GM18505 (cell line): ENCODE results near the gene LDLRAD4.

Source experiments
- ATAC-seq: cut with Tn5 transposase; IDR thresholded peaks from one replicate; pipeline ENCODE4 v1.9.1; 2021; ENCODE audit not compliant: unreplicated experiment
- POLR2A ChIP-seq: IDR thresholded peaks from 4 replicates; pipeline ENCODE4 v1.6.1; 2011; ENCODE audit warnings: borderline replicate concordance; ENCODE audit not compliant: insufficient read depth, insufficient read length; ENCODE audit errors: extremely low read depth

Gene LDLRAD4

GRCh38 chr18:13286456-13287125 is 68.0 kb downstream of the LDLRAD4 start:
- TF ChIP-seq POLR2A: no peak
- ATAC-seq: no peak

DNA sequence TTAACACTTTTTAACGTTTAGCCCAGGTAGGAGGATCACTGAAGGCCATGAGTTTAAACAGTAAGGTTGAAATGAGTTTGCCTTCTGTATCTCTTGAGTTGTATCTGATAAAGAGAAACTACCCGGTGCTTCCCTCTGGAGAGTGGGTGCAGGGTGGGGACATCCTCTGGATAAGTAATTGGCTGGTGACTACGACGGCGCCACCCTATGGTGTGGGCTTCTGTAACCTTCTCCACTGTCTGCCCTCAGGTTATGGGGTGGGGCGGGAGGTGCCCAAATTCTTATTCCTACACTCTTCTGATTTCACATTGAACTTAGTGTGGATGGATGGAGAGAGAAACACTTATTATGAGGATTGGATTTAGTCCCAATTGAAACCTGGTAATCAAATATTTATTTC is 68.8 kb downstream of the LDLRAD4 start:
- no peak for ATAC-seq

GRCh38 chr18:13288509-13289133 is 70.1 kb downstream of the LDLRAD4 start:
- TF ChIP-seq POLR2A: no peak
- no peak for ATAC-seq

More for the DNA sequence above, 68.8 kb downstream of the LDLRAD4 start:
- TF ChIP-seq POLR2A: no peak

DNA sequence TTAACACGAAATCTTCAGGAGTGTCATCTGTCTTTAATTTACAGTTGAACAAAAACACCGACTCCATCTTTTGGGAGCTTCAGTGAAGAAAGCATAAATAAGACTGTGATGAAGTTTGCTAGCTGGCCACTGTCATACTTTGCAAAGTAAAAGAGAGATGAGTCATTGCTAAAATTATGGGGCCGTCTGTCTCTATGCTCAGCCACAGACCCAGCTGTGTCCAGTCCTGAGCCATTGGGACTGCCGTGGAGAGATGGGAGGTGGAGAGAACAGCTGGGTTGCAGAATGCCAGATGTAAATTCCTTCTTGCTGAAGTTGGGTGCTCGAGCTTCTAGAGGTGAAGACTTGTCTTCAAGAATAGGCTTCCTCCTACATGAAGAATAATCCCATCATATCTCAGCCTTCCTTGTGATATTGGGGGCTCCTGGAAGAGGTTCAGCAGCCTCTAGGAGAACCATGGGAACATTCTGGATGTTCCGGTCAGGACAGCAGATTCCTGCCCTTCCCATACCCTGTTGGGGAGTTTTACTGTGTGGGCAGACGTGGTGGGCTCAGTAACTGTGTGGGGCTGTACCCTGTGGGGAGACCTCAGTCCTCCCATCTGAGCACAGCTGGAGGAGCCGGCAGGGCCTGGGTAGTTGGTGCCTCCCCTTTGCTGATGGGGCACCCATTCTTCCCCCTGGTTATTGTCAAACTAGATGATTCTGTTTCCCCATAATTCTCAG is 71.1 kb downstream of the LDLRAD4 start:
- no peak for ATAC-seq
- no peak for TF ChIP-seq POLR2A

DNA sequence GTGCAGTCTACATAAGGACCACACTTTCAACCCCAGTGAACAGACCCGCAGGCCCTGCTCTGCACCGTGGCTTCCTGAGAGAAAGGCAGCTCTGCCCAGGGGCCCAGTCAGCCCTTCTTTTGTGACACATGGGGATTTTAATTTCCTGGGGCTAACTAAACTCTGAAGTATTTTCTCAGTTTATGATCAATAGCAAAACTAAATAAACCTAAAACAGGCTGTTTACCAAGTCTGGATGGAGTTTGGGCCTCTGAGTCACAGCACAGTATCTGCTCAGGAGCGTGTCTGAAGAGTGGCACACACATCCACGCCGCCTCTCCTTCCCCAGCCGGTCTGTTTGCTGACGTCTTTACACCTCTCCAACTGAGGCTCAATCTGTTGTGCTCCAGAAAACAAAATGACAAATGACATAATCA is 72.3 kb downstream of the LDLRAD4 start:
- TF ChIP-seq POLR2A: no peak

DNA sequence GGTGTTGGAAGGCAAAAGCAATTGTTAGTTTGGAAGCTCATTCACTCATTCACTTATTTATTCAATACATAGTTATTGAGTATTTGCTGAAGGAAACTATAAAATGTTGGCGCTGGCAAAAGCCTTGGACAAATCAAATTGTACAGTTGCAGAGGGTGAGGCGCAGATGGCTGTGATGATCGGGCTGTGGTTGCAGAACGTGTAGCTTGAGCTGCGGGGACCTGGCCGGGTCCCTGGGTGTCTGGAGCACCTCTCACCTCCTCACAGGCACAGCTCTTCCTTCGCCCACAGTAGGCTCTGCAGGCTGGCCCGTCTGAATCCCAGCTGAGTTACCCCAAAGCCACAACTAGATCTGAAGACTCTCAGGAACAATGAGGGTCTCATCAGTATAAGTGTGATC is 72.7 kb downstream of the LDLRAD4 start:
- no peak for TF ChIP-seq POLR2A

More for the DNA sequence above, 72.3 kb downstream of the LDLRAD4 start:
- ATAC-seq: no peak

GRCh38 chr18:13291745-13292447 is 73.3 kb downstream of the LDLRAD4 start:
- ATAC-seq: no peak
- no peak for TF ChIP-seq POLR2A

More for the DNA sequence above, 72.7 kb downstream of the LDLRAD4 start:
- ATAC-seq: no peak

- TF ChIP-seq POLR2A: no peak
- no peak for ATAC-seq
Measured at GRCh38 chr18:13292736-13293135, 74.2 kb downstream of the LDLRAD4 start.

- no peak for TF ChIP-seq POLR2A
- no peak for ATAC-seq
Measured at GRCh38 chr18:13294309-13294708, 75.7 kb downstream of the LDLRAD4 start.

DNA sequence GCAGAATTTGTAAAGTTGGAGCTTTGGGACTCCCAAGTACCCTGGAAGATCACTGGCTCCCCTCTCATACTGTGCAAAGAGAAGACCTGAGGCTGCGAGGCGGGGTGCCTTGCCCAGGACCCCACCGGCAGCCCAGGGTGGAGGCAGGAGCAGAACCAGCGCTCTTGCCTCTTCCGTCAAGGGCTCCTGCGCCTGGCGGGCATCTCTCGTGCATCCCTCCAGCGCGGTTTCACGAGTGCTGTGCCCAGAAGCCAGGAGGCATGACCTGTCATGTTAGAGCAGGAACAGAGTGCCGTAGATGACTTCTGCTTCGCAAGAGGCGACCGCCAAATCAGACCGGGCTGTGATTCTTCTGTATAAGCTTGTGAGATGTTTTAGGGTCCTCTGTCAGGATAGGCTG is 77.3 kb downstream of the LDLRAD4 start:
- ATAC-seq: no peak
- no peak for TF ChIP-seq POLR2A

DNA sequence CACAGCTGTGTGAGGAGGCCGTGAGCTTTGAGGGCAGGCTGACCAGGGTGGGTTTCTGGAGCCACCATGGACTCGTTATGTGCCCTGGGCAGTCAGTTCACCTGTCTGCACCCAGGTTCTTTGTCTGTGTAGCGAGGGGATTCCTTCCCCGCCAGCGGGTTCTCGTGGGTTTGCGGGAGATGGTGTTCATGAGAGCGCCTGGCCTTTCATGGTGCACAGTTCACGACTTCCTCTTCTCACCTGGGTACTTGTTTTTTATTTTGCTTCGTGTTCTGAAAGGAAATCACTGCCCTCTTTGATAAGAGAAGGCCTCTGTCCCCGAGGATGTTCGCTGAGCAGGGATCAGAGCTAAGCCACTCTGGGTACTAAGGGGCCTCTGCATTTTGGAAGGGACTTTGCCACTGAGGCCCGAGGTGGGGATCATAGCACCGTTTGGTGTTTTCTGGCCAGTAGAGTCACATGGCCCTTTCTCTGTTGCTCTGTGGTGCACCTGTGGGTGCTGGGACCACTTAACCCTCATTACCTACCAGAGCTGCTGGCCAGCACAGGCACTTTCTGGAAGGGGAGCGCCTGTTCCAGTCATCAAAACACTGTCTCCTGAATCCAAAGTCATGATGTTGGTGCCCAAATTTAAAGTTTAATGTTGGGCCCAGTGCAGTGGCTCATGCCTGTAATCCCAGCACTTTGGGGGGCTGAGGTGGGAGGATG is 78.5 kb downstream of the LDLRAD4 start:
- ATAC-seq: no peak
- no peak for TF ChIP-seq POLR2A

DNA sequence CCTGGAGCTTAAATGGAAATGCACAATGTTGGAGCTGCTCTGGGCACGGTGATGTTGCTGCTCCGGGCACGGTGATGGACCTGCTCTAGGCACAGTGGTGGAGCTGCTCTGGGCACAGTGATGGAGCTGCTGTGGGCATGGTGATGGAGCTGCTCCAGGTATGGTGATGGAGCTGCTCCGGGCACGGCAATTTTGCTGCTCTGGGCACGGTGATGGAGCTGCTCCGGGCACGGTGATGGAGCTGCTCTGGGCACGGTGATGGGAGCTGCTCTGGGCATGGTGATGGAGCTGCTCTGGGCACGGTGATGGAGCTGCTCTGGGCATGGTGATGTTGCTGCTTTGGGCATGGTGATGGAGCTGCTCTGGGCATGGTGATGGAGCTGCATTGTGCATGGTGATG is 79.7 kb downstream of the LDLRAD4 start:
- ATAC-seq: no peak

DNA sequence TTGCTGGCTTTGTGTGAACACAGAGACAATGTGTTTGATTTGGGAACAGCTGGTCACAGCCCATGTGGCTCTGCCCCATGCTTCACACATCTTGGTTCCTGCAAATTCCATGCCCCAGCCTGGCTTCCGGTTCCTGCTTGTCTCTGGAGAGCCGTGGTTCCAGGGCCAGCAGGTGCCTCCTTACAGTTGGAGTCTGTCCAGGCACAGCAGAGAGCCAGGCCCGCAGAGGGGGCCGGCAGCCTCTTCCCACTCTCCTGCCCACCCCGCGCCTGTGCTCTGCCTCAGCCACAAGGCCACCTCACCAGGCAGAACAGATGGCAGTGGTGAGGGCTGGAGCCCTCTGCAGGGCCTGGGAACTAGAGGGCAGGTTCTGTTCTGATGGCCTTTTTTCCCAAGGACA is 81.5 kb downstream of the LDLRAD4 start:
- no peak for ATAC-seq
- TF ChIP-seq POLR2A: no peak

More for the DNA sequence above, 79.7 kb downstream of the LDLRAD4 start:
- no peak for TF ChIP-seq POLR2A
